HPDE6-E6E7 (cell line): ENCODE results near the gene POMP.
"Not testable (repeated sequence)": the region's sequence is repeated elsewhere in the genome, so short reads cannot be mapped to it uniquely, and the experiment has no call there.

ENCODE experiments used
- DNase-seq: peaks from one replicate; pipeline ENCODE4 v3.0.0; 2011; ENCODE audit warnings: missing footprints; ENCODE audit errors: extremely low spot score

Gene POMP

DNA sequence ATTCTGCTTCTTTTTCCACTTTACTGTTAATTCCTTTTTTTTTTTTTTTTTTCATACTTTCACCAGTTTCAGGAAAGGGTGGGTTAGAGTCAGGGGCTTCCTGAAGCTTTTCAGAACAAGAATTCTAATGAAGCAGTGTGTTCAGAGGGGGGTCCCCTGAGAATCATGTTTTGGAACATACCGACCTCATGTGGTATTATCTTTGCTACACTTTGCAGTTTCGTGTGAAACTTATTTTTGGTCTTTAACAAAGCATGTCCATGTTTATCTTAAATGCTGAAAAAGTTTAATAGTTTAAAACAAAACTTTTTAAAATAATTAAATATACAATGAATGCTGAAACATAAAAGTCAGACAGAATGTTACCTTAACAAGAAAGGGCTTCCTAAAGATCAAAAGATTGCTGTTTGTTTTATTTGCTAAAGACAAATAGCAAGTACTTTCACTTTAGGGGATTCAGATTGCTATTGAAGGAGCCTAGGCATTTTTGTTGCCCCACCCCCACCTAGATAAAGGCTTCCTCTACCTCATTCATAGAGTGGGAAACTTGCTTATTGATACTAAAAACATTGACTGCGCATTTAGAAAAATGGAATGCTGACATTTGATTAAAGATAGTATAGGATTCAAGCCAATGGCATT lies 21.1 kb upstream of the POMP start:
- no peak for DNase-seq

DNA sequence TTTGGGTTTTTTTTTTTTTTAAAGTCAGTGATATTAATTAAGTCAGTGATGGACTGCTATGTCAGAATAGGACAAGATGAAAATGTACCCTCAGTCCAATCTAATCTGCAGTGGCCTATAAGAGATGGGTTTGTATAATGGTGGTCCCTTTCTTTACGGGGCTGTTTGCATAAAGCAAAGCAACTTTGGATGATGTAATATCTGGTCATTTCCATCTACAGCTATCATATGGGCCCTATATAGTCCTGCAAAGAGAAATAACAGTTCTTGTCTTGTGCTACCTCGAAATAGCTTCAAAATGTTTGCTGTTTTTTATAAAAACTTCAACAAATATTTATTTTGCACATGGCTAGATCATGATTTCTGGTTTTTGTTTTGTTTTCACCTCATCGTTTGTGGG lies 20.2 kb upstream of the POMP start:
- DNase-seq = no peak

DNA sequence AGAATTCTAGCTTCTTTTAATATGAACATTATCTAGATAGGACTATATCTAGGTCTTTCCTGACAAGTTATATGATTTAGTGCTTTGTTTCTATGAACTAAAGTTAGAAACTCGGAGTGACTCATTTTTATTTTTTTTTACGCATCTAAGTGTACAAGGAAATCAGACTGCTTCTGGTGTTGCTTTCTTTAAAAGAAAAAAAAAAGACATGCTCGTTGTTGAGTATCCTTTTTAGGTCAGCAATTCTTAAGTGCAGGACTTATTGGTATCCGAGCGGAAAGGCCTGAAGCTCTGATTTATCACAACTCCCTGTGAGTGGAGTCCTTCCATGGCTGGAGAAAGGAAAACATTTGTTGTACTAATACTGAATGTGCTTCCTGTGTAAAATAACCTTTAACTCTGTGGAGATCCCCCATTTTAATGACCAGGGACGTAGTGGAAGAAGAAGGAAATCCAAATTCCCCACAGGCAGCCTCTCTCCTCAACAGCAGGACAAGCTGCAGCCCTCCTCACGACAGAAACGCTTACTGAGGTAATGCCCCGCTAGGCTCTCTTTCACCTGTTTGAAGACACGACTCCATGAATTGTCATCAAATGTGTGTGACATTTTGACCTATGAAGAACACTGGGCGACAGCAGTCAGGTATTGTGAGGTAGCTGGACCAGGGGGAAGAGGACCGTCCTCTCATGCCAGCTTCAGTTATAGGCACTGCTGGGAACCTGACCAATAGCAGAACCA lies 17.9 kb upstream of the POMP start:
- no peak for DNase-seq

DNA sequence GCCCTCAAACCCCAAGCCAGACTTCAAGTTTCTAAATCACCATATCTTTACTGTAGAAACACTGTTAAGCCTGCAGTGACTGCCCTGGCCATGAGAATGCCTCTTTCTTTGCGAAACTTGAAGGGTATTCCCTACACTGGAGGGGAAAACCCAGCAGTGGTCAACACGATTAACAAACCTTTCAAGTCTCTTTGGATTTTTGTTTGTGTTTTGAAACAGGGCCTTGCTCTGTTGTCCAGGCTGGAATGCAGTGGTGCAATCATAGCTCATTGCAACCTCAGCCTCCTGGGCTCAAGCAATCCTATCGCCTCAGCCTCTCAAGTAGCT lies 17.4 kb upstream of the POMP start:
- no peak for DNase-seq

DNA sequence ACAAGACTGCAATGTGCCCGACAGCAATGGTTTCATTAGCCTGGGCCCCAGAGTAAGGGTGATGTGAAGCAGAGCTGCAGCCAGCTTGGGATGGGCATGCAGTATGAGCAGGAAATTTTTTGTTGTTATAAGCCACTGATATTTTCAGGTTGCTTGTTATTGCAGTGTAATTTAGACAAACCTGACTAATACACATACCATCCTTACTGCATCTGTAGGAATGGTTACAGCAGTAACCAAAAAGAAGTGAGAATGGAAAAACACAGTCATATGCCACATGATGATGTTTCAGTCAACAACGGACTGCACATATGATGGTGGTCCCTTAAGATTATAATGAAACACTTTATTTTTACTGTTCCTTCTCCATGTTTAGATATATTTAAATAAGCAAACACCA lies 8.6 kb upstream of the POMP start:
- DNase-seq = no peak

DNA sequence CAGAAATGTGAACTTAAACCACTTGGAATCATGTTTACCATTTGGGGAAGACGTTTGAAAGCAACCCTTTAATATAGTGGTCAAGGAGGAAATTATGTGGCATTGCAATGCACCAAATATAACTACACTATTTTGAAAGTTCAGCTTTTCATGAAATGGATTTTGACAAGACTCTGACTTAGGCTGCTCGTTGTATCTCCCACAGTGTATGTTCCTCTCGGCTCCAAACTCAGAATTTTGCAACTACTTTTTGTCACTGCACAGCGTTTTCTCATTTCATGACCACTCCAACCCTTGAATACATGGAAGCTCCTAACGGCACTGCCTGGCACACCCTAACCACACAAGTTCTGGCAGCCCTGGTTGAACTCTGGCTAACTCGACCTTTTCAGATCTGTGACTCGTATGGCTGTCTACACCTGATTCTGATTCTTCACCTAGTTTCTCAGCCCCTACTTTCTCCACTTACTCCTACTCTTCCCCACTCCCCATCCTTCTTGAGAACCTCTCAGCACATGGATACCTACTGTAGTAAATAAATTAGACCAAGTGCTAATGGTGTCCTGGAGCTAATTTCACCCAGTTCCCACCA lies 7.0 kb upstream of the POMP start:
- DNase-seq = no peak

DNA sequence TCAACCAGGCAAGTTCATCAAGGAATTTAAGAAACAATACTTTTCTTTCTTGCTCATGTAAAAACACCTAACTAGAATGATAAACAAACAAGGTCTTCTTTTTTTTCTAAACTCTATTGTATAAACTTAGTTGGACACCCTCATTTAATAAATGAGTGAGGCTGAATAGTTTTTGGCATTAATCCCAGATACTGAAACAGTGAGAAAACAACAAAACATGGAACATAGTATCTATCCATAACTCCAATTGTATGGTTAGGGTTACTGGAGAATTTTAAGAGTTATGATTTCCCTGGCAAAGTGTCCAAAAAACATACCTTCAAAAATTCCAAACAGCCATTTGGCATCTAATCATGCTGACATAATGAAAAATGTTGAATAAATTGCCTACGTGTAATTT lies 5.8 kb upstream of the POMP start:
- DNase-seq = no peak

DNA sequence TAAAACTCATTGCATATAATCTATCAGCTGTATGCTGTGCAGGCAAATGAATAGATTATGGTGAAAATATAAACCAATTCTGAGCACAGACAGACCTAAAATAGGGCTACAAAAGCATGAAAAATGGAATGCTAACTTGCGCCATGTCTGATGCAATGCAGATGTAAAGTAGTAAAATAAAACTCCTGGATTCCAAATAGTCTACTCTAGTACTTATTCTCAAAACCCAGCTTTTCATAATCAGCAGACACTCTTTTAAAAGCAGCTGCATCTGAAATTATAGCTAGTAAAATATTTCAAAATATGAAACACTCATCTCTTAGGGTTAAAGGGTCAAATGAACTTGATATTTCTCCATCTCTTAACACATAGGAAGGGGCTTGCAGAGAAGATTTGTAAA lies 4.7 kb upstream of the POMP start:
- DNase-seq = no peak

DNA sequence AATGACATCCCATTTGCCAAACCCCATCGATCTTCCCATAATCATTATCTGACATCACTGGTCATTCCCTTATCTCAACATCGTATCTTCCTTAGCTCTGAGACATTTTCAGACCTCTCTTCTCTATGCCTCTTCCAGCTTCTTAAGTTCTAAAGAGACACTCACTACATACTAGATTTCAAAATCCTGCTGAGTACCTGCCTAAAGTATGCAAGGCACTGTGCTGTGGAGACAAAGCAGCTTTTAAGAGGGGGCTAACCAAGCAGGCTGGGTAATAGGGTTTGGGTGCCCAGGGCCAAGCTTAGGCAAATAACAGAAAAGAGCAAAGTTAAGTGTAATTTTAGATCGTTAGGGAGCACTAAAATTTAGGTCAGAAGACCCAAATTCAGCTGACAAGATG lies 3.4 kb upstream of the POMP start:
- DNase-seq = no peak

DNA sequence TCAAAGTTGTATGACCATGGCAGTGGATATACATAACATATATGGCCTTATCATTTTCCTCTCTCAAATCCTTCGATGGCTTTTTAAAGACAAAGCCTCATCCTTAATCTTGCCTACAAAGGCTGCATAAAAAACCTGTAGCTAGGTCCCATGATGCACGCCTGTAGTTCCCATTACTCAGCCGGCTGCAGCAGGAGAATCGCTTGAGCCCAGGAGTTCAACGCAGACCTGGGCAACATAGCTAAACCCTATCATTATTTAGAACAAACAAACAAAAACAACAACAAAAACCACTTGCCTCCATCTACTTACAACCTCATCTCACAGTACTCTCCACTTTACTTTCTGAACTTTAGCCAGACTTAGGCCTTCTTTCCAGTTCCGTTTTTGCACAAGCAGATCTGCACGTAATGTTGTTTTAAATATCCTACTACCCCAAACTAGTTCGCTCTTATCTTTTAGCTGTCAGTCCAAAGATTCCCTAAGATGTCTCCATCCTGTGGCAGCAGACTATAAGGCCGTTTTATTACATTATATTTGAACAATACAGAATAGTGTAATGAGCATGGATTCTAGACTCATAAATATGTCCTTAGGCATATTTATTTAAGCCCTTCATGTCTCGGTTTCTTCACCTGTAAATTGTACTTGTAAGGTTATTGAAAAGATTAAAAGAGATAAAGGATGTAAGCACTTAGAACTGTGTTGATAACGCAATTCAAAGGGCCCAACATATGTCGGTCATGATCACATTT lies 969 bp upstream of the POMP start:
- no peak for DNase-seq

DNA sequence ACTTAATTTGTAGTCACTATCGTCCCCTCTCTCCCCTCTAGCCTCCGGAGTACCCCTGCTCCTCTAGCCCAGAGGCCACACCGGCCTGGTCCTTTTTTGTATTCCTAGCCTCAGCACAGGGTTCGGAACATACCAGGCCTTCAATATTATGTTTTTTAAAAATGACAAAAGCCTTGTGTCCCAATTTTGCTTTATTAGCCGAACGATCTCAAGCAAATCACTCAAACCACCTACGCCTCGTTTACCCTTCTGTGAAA lies 463 bp upstream of the POMP start:
- no peak for DNase-seq

DNA sequence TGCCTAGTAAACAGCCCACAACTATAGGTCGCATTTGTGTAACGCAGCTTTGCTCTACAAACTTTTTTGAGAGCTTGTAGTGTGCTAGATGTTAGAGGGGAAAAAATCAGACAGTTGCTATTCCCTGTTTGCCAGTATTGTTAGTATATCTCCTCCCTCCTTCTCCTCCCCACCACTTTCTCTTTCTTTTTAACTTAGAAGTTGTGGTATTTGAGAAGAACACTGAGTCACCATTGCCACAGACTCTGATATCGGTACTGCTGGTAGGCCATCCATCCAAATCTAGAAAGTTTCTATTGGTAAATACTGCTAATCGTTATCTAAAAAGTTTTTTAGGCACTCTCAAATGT lies 666 bp downstream of the POMP start:
- no peak for DNase-seq

DNA sequence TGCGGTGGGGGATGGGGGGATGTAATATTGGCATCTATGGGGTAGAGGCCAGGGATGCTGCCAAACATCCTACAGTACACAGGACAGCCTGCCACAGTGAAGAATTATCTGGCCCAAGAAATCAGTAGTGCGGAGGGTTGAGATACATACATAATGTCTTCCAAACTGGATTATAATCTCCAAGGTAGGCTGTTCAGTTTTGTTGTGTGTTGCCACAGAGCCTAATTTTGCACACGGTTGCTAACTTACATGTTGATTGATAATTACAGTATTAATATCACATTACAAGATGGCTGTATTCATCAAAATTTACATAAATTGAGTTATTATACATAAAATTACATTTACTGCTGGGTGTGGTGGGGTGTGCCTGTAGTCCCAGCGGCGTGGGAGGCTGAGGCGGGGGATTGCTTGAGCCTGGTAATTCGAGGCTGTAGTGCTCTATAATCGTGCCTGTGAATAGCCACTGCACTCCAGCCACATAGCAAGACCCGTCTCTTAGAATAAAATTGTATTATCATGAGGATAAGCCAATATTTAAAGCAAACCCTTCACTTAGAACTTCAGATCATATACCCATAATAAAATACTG lies 8.1 kb downstream of the POMP start:
- no peak for DNase-seq

DNA sequence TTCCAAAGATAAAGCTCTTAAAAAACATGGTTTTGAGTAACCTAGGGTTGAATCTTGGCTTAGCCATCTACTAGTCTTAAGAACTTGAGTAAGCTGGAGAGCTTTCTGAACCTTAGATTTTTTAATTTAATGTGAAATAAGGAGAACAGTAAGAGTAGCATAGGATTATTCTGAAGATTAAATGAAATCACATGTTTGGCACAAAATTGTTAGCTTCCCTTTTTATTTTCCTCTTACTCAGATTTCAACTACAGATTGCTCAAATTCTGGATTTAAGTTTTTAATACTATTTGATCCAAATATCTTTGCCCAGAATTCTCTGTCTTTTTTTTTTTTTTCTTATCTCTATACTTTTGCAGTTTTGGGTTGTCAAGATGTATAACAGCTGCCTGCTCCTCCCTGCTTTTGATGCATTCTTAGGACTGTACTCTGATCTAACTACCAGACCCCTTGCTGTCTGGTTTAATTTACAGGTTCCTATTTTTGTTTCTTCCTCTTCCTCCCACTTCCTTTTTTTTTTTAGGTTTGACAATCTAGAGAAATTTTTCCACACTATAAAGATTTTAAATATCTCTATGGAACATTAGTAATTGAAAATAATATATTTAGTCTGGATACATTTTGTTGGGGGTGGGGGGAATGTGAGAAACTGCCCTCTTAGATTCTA lies 12.3 kb downstream of the POMP start:
- DNase-seq = no peak

DNA sequence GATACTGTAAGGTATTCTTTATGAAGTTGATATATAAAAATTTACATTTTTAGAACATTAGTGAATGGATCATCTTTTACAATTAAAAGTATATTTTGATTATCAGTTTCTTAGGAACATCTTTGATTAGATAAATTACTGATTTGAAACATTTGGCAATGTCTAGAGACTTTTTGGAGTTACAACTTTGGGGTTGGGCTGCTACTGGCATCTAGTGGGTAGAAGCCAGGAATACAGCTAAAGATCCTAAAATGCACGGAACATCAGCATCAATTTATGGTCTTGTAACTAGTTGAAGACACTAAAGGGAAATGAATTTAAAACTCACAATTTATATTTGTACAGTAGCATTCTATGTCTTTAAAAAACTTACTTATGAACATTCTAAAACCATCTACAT lies 19.9 kb downstream of the POMP start:
- no peak for DNase-seq

DNA sequence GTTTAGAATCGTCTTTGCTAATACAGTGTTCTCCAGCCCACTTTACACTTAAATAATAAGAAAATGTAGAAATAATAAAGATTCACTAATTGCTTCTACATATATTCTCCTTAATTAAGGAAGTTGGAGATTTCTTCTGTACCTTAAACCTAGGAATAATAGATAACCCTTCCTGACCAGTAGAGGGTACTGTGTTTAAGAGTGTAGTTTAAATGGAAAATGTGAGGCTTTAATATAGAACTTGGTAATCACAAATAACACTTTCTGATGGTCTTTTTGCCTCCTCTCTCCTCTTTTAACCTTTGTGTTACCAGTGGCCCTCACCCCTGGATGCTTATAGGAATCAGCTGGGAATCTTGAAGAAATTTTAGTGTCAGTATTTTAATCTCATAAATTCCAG lies 20.7 kb downstream of the POMP start:
- DNase-seq = no peak

DNA sequence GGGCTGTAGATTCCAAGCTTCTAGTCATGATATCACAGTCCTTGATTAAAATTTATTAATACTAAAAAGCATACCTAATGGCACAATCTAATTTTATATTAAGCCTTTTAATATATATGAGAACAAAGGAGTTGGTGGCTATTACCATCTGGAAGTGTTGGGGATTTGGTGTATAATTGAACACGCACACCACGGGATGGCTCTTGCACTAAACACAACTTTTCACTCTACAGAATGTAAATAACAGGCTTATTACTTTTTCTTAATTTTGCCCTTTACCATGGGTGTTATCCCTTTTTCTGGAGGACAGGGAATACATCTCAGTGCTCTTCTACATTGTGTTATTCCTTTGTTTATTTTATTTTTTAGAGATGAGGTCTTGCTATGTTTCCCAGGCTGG lies 21.6 kb downstream of the POMP start:
- no peak for DNase-seq

DNA sequence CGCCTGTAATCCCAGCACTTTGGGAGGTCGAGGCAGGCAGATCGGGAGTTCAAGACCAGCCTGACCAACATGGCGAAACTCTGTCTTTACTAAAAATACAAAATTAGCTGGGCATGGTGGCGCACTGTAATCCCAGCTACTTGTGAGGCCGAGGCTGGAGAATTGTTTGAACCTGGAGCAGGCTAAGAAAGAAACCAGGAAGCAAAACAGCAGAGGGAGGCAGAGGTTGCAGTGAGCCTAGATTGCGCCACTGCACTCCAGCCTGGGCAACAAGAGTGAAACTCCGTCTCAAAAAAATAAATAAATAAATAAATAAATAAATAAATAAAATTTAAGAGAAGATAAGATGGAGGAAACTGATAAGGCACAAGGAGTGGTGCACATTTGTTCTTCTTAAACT lies 24.2 kb downstream of the POMP start:
- not testable (repeated sequence) for DNase-seq

DNA sequence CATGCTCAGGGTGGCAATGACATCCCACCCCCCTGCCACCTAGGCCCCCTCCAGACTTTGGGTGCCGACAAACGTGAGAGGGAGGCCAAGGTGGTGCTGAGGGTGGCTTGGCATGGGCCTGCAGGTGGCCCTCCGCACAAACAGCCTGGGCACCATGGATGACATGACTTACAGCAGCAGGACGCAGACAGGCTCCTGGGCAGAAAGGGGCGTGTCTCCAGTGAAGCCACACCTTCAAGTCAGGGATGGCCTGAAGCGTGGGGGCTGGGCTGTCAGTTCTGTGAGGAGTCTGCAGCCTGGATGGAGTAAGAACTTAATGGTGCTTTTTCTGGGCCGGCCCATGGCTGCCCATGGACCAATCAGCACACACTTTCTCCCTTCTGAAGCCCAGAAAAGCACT lies 25.3 kb downstream of the POMP start:
- DNase-seq = no peak

DNA sequence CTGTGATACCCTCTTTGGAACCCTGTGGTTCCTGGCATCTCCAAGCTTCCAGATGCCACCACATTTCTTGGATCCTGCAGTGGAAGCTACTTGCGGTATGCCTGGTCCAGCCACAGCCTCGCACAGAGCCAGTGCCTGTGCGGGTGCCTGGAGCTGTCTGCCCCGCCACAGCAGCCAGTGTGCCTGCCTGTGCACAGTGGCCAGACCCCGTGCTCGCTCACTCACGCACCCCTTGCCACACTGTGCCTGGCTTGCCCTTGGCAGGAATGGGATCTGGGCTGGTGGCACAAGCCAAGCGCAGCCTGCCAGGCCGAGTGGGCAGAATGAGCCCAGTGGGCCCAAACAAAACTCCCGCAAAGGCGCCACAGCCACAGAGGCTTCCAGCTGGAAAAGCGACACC lies 26.2 kb downstream of the POMP start:
- DNase-seq = no peak

DNA sequence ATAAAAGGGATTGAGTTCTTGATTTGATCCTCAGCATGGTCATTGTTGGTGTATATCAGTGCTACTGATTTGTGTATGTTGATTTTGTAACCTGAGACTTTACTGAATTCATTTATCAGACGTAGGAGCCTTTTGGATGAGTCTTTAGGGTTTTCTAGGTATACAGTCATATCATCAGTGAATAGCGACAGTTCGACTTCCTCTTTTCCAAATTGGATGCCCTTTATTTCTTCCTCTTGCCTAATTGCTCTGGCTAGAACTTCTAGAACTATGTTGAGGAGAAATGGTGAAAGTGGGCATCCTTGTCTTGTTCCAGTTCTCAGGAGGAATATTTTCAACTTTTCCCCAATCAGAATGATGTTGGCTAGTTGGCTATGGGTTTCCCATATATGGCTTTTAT lies 27.0 kb downstream of the POMP start:
- no peak for DNase-seq
